Right forelimb (tissue), 1 donor: Measurements from ENCODE around the gene WFDC6.
"Not testable (repeated sequence)": the region's sequence is repeated elsewhere in the genome, so short reads cannot be mapped to it uniquely, and the experiment has no call there.

Experiments used
- DNase-seq: peaks from one replicate; pipeline ENCODE4 v3.0.0-alpha.2; 2018

WFDC6 gene

DNA sequence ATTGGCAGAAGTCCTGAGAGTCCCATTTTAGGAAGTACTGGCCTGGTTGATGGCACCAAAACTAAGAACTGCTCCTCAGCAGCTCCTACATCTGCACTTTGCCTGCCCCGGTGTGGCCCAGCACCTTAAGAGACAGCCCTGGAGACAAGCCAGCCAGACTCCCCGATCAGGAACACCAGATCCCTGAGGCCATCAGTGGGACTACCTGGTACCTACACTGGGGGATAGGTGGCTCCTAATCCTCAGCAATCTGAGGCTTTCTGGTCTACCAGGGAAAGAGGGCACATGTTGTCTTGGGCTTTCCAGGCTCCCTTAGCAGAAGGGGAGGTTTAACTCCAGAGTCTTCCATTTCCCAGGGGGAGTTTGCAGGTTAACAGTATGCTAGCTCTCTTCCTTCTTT, at the start of gene WFDC6:
TSS of gene WFDC6 (minus strand) at position 101 of the 400 bp plus-strand sequence. CDS start at position 26, 75 bp downstream.
- DNase-seq, result no peak

DNA sequence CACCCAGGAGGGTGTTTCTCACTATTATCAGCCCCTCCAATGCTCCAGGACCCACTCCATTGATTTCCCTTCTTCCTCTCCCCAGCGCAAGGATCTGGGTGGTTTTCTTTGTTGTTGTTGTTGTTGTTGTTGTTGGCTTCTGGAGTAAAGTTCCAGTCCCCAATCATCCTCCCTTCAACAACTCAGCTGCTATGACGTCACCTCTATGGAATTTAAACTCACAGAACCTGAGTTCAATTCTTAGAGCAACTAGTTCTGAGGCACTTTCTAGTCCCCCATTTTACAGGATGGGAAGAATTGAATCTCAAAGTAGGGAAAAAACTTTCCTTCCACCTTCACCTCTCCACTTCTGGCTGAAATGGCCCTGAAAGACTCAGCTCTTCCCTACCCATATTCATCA, 49.5 kb upstream of the WFDC6 start:
- no peak for DNase-seq

GRCh38 chr20:45585986-45586385, 46.7 kb upstream of the WFDC6 start:
- not testable (repeated sequence) for DNase-seq

DNA sequence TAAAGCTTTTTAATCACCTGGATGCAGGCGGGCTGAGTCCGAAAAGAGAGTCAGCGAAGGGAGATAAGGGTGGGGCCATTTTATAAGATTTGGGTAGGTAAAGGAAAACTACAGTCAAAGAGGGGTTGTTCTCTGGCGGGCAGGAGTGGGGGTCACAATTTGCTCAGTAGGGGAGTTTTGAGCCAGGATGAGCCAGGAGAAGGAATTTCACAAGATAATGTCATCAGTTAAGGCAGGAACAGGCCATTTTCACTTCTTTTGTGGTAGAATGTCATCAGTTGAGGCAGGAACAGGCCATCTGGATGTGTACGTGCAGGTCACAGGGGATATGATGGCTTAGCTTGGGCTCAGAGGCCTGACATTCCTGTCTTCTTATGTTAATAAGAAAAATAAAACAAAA, 45.0 kb upstream of the WFDC6 start:
- DNase-seq, result not testable (repeated sequence)

GRCh38 chr20:45583502-45583901, 44.2 kb upstream of the WFDC6 start:
- no peak for DNase-seq

DNA sequence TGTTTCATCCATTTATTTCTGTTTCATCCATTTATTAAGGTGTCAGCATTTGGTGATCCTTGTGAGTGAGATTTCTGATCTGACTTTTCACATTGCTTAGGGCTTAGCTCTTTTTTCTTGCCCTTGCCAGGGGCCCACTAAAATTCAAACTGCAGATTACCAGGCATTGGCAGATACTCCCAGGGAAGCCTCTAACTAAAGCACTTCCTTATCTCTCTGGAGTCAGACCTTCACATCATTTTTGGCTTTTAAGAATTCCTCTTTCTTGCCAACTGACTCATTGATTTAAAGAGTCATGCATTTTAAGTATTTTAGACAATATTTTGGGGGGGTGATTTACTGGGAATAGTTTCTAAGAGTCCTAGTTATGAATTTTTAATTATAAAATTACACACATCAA, 42.4 kb upstream of the WFDC6 start:
- DNase-seq, result no peak

GRCh38 chr20:45579184-45579583, 39.9 kb upstream of the WFDC6 start, which contains the start of gene WFDC8:
TSS of gene WFDC8 (minus strand) at chr20:45579284. CDS start at chr20:45579247, 37 bp downstream.
- no peak for DNase-seq

GRCh38 chr20:45578231-45578630, 38.9 kb upstream of the WFDC6 start:
- DNase-seq, result no peak

DNA sequence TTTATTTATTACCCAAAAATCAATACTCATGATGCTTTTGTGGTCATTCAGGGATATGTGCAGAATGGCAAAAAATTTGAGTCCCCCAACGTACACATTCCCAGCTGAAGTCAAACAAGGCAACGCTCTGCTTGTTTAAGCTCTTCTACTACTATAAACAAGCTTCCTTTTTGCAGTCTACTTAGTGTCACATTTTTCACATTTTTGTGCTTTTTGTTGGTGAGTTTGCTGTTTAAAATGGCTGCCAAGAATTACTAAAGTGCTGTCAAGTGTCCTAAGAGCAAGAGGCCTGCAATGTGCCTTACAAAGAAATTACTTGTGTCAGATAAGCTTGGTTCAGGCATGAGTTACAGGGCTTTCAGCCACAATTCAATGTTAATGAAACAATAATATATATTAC, 37.7 kb upstream of the WFDC6 start:
- no peak for DNase-seq

DNA sequence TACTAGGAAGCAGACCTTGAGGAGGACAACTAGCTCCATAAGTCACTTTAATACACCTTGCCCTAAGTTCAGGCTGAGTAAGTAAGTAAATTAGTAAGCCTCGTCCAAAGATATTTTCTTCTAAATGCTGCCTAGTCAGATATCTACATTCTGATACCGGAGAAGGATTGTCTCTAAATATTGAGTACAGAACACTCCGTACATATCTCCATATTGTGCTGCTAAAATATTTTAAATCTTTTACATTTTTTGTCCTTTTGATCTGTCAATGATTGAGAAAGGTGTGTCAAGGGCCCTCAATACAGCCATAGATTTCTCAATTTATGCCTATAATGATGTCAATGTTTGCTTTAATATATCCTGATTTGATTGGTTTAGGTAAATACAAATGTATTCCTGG, 36.6 kb upstream of the WFDC6 start:
- DNase-seq, result no peak

DNA sequence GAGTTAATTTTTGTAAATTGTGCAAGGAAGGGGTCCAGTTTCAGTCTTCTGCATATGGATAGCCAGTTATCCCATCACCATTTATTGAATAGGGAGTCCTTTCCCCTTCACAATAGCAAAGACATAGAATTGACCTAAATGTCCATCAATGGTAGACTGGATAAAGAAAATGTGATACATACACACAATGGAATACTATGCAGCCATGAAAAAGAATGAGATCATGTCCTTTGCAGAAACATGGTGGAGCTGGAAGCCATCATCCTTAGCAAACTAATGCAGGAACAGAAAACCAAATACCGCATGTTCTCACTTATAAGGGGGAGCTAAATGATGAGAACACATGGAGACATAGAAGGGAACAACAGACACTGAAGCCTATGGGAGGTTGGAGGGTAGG, 30.4 kb upstream of the WFDC6 start:
- DNase-seq, result not testable (repeated sequence)

- DNase-seq, result no peak
Observed at GRCh38 chr20:45564760-45565276, 25.5 kb upstream of the WFDC6 start.

DNA sequence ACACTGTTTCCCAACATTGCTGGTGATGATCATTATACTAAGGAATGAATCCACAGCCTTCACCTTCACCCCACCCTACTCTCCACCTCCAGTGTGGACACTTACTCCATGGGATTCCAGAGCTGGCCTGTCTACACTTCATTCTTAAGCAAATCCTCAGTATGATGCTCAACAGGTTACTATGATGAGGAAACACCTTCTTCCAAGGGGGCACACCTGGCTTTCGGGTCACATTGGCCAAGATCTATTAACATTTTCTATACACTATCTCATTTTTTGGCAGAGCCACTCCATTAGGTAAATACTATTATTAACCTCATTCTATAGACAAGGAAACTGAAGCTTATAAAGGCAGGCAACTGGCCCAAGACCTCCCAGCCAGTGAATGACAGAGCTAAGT, 15.9 kb upstream of the WFDC6 start:
- DNase-seq, result no peak

DNA sequence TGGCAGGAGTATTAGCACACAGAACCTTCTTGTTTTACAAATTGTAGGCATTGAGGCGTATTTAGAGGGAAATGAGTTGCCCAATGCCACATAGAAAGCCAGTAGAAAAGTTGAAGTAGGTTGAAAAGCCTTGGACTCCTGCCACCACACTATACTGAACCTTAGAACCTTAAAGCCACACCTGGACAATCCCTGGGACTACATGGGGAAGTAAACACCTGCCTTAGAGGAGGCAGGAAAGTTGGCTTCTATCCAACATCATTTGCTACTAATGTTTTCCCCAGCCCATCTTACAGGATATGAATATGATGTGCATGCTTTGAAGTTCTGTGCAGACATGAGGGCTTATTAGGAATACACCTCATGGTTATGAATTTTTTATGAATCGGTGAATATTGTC, 13.2 kb upstream of the WFDC6 start:
- no peak for DNase-seq

GRCh38 chr20:45550765-45551164, 11.5 kb upstream of the WFDC6 start:
- DNase-seq, result no peak

DNA sequence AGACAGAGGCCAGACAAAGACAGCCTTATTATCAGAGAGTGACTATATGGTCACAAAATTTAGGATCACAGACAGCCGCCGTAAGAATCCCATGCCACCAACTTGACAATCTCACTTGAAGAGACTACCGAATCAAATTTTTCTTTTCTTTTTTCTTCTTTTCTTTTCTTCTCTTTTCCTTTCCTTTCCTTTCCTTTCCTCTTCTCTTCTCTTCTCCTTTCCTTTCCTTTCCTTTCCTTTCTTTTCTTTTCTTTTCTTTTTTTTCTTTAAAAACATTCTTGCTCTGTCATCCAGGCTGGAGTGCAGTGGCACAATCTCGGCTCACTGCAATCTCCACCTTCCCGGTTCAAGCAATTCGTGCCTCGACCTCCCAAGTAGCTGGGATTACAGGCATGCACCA, 9.1 kb upstream of the WFDC6 start:
- no peak for DNase-seq

DNA sequence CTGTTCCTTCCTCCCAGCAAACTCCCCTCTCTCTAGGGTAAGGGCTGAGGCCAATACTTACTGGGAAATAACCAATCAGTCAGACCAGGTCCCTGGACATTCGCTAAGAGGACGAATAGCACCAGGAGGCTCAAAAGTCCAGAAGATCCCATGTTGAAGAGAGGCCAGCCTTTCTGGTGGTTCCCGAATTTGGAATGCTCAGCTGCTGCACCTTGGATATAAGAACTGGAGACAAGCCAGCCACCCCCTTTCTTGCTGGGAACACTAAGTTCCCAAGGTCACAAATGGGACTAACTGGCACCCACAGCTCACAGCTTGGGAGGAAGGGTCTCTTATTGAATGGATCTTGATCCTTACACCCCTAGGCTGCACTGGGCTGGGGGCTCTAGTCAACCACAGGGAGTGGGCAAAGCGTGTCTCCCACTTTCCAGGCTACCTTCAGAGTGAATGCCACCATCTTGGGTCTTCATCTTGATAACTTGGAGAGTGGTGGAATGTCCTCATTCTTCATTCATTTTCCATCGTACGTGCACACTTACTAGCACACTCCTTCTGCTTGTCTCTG, 8.0 kb upstream of the WFDC6 start, which contains the start of gene EPPIN:
TSS of gene EPPIN (minus strand) at position 196 of the 565 bp plus-strand sequence. CDS start at position 152, 44 bp downstream.
- DNase-seq, result no peak

DNA sequence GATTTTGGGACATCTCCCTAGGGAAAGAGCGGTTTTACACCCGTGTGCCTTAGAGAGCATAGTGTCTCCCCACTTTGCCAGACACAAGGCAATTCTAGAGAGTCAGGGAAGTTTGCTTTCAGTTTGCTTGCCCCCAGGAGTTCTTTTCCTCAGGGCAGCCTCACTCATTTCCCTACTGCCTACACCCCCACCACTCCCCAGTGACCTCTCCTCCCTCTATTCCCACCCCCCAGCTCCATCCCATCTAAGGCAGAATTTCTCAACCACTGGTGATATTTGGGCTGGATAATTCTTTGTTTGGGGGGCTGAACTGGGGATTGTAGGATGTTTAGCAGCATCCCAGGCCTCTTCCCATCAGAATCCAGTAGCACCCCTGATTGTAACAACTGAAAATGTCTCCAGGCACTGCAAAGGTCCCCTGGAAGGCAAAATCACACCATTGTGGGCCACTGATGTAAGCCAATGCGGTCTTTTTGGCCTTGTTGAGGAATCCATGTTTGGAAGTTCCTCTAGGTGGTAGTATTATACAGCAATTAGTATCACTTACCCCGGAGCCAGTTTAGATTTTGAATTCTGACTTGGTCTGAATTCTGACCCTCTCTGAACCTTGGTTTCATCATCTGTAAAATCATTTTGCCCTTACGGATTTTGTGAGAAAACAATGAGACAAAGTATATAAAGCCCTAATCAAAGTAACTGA, 6.6 kb upstream of the WFDC6 start:
- no peak for DNase-seq

DNA sequence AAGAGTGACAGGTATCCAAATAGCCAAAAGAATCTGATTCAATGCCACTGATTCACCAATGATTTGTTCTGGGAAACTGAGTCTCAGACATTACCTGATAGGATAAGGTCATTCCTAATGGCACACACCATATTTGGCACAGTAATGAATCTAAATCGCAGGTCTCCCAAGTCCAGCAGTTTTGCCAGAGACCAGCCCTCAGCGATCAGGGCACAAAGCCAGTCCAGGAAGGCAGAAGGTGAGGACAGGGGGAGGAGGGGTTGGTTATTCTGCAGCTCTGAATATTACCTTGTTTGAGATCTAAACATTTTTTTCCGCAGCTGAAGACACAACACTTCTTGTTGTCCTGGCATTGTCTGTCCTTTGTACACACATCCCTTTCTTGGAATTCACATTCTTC, 6.1 kb upstream of the WFDC6 start:
- no peak for DNase-seq

- no peak for DNase-seq
Observed at GRCh38 chr20:45538209-45538799, 978 bp downstream of the WFDC6 start.

DNA sequence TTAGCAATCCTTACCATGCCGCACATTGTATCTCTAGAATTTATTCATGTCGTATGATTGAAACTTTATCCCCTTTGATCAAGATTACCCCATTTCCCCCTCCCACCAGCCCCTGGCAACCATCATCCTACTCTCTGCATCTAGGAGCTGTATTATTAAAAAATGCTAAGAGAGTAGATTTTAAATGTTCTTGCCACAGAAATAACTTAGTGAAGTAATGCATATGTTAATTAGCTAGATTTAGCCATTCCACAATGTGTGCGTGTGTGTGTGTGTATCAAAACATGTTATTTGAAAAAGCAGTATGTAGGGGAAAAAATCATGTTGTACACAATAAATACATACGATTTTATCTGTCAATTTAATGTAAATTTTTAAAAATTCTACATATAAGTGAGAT, 12.0 kb downstream of the WFDC6 start:
- no peak for DNase-seq

DNA sequence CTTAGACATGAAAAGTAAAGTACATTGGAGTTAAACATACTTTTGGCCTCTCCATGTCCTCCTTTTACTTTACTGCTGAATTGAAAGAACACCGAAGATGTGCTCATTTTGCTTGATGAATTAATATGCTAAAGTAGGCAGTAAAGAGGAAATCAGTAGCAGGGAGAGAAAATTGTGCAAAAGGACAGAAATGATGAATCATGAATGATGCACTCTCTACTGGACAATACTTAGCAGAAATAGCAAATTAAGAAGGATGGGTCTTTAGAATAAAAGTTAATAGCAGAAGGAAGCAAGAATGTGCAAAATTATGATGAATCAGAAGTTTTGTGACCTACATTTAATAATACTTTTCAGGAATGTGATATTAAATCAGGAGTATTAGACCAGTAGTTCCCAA, 15.5 kb downstream of the WFDC6 start:
- DNase-seq, result no peak

DNA sequence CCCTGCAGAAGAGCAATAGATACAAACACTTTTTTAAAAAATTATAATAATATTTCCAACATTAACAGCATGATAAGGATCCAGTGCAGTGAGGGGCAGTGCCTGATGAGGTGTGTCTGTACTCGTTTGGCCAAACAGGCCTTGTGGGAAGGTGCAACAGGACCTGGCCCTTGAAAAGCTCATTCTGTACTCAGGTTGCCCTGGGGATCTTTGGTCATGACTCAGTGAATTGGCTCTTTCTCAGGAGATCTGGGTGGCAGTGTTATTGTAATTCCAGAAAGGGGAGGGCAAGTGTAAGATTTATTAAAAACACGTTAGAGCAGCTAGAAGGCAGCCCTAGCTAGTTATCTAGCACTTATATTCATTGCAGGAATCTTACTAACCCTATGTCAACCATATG, 21.0 kb downstream of the WFDC6 start:
- DNase-seq, result no peak
